ENCODE measurements around the gene RNASEH2A. TPM values are rescaled to one million over a fixed set of nuclear protein-coding genes. Genes with fewer than 3 reads are reported as not detected.
A peak's percentile ranks its signal among the peaks of the same experiment; 100 is the strongest.

The RNASEH2A gene
- total and polyA plus RNA-seq, 2 of the 13 experiments (the other 11 are each of a cell fraction or from before 2014, with no cell fraction given) = 25.1 to 35.8 TPM

GRCh38 chr19:12783849-12784393, 22.5 kb upstream of the RNASEH2A start (continued):
- TF ChIP-seq SKIL (CRISPR knock-in tag; IDR thresholded peaks at IDR 0.05; ENCODE audit: borderline replicate concordance) = peak; percentile 99
- peak; percentile 81 for TF ChIP-seq SKI (IDR thresholded peaks at IDR 0.05; ENCODE audit: partially characterized antibody)
- TF ChIP-seq PCBP2 (optimal IDR thresholded peaks at IDR 0.05; ENCODE audit: low read depth, low read length, poor library complexity, severe bottlenecking) = no peak
- TF ChIP-seq ZNF546 (CRISPR knock-in tag; conservative IDR thresholded peaks at IDR 0.05) = 0 out of 2 replicates have a peak, but pooled peaks have one; percentile 41
- no peak for TF ChIP-seq TAF15 (IDR thresholded peaks at IDR 0.05; ENCODE audit: low read depth, low read length, poor library complexity, severe bottlenecking)
- no peak for TF ChIP-seq EEA1 (CRISPR knock-in tag; IDR thresholded peaks at IDR 0.05; ENCODE audit: borderline replicate concordance)
- TF ChIP-seq RELA (CRISPR knock-in tag; IDR thresholded peaks at IDR 0.05) = no peak
- TF ChIP-seq ZNF781 (CRISPR knock-in tag; IDR thresholded peaks at IDR 0.05; ENCODE audit: borderline replicate concordance, not compliant biosample characterization) = no peak
- no peak for TF ChIP-seq ZFP62 (CRISPR knock-in tag; IDR thresholded peaks at IDR 0.05)
- TF ChIP-seq ZBTB49 (CRISPR knock-in tag; IDR thresholded peaks at IDR 0.05; ENCODE audit: borderline replicate concordance) = no peak
- no peak for TF ChIP-seq FOXK2 (IDR thresholded peaks at IDR 0.05)
- no peak for TF ChIP-seq CBFB (CRISPR knock-in tag; IDR thresholded peaks at IDR 0.05)
- TF ChIP-seq NFRKB (IDR thresholded peaks at IDR 0.05) = no peak
- TF ChIP-seq DR1 (CRISPR knock-in tag; IDR thresholded peaks at IDR 0.05) = no peak
- TF ChIP-seq ZNF589 (CRISPR knock-in tag; conservative IDR thresholded peaks at IDR 0.05) = 0 out of 2 replicates have a peak, but pooled peaks have one; percentile 33
- 0 out of 2 replicates have a peak, but pooled peaks have one; percentile 15 for TF ChIP-seq ESRRA (CRISPR knock-in tag; IDR thresholded peaks at IDR 0.05; ENCODE audit: low read depth)
- TF ChIP-seq MTA1 (CRISPR knock-in tag; IDR thresholded peaks at IDR 0.05; ENCODE audit: borderline replicate concordance) = 0 out of 2 replicates have a peak, but pooled peaks have one; percentile 21
- no peak for TF ChIP-seq ZFP82 (CRISPR knock-in tag; IDR thresholded peaks at IDR 0.05; ENCODE audit: borderline replicate concordance)
- TF ChIP-seq ZNF766 (CRISPR knock-in tag; IDR thresholded peaks at IDR 0.05; ENCODE audit: borderline replicate concordance) = no peak
- TF ChIP-seq ZFY (CRISPR knock-in tag; IDR thresholded peaks at IDR 0.05) = no peak
- TF ChIP-seq KAT2B (IDR thresholded peaks at IDR 0.05; ENCODE audit: borderline replicate concordance, low read depth, low read length) = no peak
- TF ChIP-seq ZFP36L1 (CRISPR knock-in tag; IDR thresholded peaks at IDR 0.05) = no peak
- no peak for TF ChIP-seq SOX6 (IDR thresholded peaks at IDR 0.05)
- 0 out of 2 replicates have a peak, but pooled peaks have one; percentile 44 for TF ChIP-seq SOX6 (CRISPR knock-in tag; IDR thresholded peaks at IDR 0.05)
- TF ChIP-seq ZBTB1 (CRISPR knock-in tag; IDR thresholded peaks at IDR 0.05; ENCODE audit: borderline replicate concordance) = no peak
- TF ChIP-seq ZNF788 (CRISPR knock-in tag; IDR thresholded peaks at IDR 0.05; ENCODE audit: borderline replicate concordance) = no peak
- no peak for TF ChIP-seq ZNF33A (CRISPR knock-in tag; IDR thresholded peaks at IDR 0.05; ENCODE audit: borderline replicate concordance)
- TF ChIP-seq EP300 (IDR thresholded peaks at IDR 0.05; ENCODE audit: low read depth in 2 of 2, low read length in 2 of 2) = 0 out of 4 replicates have a peak, but pooled peaks of 1 of the 2 experiments have one; percentile 20
- TF ChIP-seq EP300 (CRISPR knock-in tag; IDR thresholded peaks at IDR 0.05; ENCODE audit: borderline replicate concordance) = no peak
